ENCODE results near the gene TUT7.
A peak's percentile ranks its signal among the peaks of the same experiment; 100 is the strongest.

TUT7 gene

GRCh38 chr9:86281593-86282076, 72.6 kb downstream of the TUT7 start:
- Histone ChIP-seq H3K27ac (ENCODE audit: low read length) (peak overlapping the region; percentile 76), H4K20me1 (ENCODE audit: insufficient read depth, low read length) (peaks cover 31% of the 10 kb centered on the region), H3K9me3 (ENCODE audit: insufficient read depth, low read length) (no peaks in the 10 kb centered on the region), H3K79me2 (ENCODE audit: low read length) (peaks cover 53% of the 10 kb centered on the region), H2AFZ (ENCODE audit: low read depth, low read length) (peak overlapping the region; percentile 87; the same call in 1 of the 2 replicates), H3K36me3 (replicated peaks; ENCODE audit: low read depth, low read length) (peaks cover 18% of the 10 kb centered on the region), H3K27me3 (ENCODE audit: low read depth, low read length) (no peaks in the 10 kb centered on the region), H3K9ac (ENCODE audit: low read length) (peak overlapping the region; percentile 71), H3K4me1 (ENCODE audit: low read length) (peaks cover 40% of the 10 kb centered on the region), H3K4me2 (ENCODE audit: low read length) (peak overlapping the region; percentile 97), H3K4me3 (ENCODE audit: low read length) (peak overlapping the region; percentile 86)
- no peak for TF ChIP-seq EZH2phosphoT487 (IDR thresholded peaks at IDR 0.05; ENCODE audit: low read depth)

- Histone ChIP-seq H3K4me3 (ENCODE audit: low read length) (peak overlapping the region; percentile 86; the same call in 1 of the 2 replicates), H4K20me1 (ENCODE audit: insufficient read depth, low read length) (peaks cover 31% of the 10 kb centered on the region), H3K27me3 (ENCODE audit: low read depth, low read length) (no peaks in the 10 kb centered on the region), H3K9me3 (ENCODE audit: insufficient read depth, low read length) (no peaks in the 10 kb centered on the region), H3K9ac (ENCODE audit: low read length) (no peak overlapping the region), H3K4me1 (ENCODE audit: low read length) (peaks cover 32% of the 10 kb centered on the region), H3K4me2 (ENCODE audit: low read length) (peak overlapping the region; percentile 97; the same call in 1 of the 2 replicates), H3K79me2 (ENCODE audit: low read length) (peaks cover 61% of the 10 kb centered on the region), H3K27ac (ENCODE audit: low read length) (no peak overlapping the region), H2AFZ (ENCODE audit: low read depth, low read length) (no peak overlapping the region), H3K36me3 (replicated peaks; ENCODE audit: low read depth, low read length) (peaks cover 18% of the 10 kb centered on the region)
- TF ChIP-seq CTCF (IDR thresholded peaks at IDR 0.05; ENCODE audit: low read depth, low read length) (no peak), EZH2phosphoT487 (IDR thresholded peaks at IDR 0.05; ENCODE audit: low read depth) (no peak)
Observed at GRCh38 chr9:86280580-86280979, 73.6 kb downstream of the TUT7 start.

- peaks cover 25% of the 10 kb centered on the region for H3K4me1 ChIP-seq (ENCODE audit: low read length)
- H3K4me3 ChIP-seq (ENCODE audit: low read length) = no peak overlapping the region
- no peaks in the 10 kb centered on the region for H3K27me3 ChIP-seq (ENCODE audit: low read depth, low read length)
- no peak overlapping the region for H3K9ac ChIP-seq (ENCODE audit: low read length)
- no peak overlapping the region for H2AFZ ChIP-seq (ENCODE audit: low read depth, low read length)
- peaks cover 18% of the 10 kb centered on the region for H3K36me3 ChIP-seq (replicated peaks; ENCODE audit: low read depth, low read length)
- H3K9me3 ChIP-seq (ENCODE audit: insufficient read depth, low read length) = no peaks in the 10 kb centered on the region
- H3K4me2 ChIP-seq (ENCODE audit: low read length) = no peak overlapping the region
- TF ChIP-seq CTCF (IDR thresholded peaks at IDR 0.05; ENCODE audit: low read depth, low read length) = no peak
- no peak for TF ChIP-seq EZH2phosphoT487 (IDR thresholded peaks at IDR 0.05; ENCODE audit: low read depth)
- peaks cover 68% of the 10 kb centered on the region for H3K79me2 ChIP-seq (ENCODE audit: low read length)
- peaks cover 36% of the 10 kb centered on the region for H4K20me1 ChIP-seq (ENCODE audit: insufficient read depth, low read length)
- H3K27ac ChIP-seq (ENCODE audit: low read length) = no peak overlapping the region
Observed at GRCh38 chr9:86279839-86280238, 74.4 kb downstream of the TUT7 start.

- Histone ChIP-seq H4K20me1 (ENCODE audit: insufficient read depth, low read length) (peaks cover 42% of the 10 kb centered on the region), H2AFZ (ENCODE audit: low read depth, low read length) (no peak overlapping the region), H3K36me3 (replicated peaks; ENCODE audit: low read depth, low read length) (peaks cover 36% of the 10 kb centered on the region), H3K27ac (ENCODE audit: low read length) (no peak overlapping the region), H3K27me3 (ENCODE audit: low read depth, low read length) (no peaks in the 10 kb centered on the region), H3K4me2 (ENCODE audit: low read length) (no peak overlapping the region), H3K4me3 (ENCODE audit: low read length) (no peak overlapping the region), H3K9ac (ENCODE audit: low read length) (no peak overlapping the region), H3K4me1 (ENCODE audit: low read length) (peaks cover 7% of the 10 kb centered on the region), H3K79me2 (ENCODE audit: low read length) (peaks cover 77% of the 10 kb centered on the region), H3K9me3 (ENCODE audit: insufficient read depth, low read length) (no peaks in the 10 kb centered on the region)
- TF ChIP-seq EZH2phosphoT487 (IDR thresholded peaks at IDR 0.05; ENCODE audit: low read depth) (no peak), CTCF (IDR thresholded peaks at IDR 0.05; ENCODE audit: low read depth, low read length) (no peak)
Observed at GRCh38 chr9:86277072-86277471, 77.1 kb downstream of the TUT7 start.

Data from OCI-LY3 (cell line).